Measurements from ENCODE around the gene MCUR1.

- no peak for TF ChIP-seq POLR2AphosphoS5 (IDR thresholded peaks at IDR 0.05; ENCODE audit: low read length)
- no peak for TF ChIP-seq POLR2A (IDR thresholded peaks at IDR 0.05; ENCODE audit: low read depth, low read length)
- TF ChIP-seq EZH2 (IDR thresholded peaks at IDR 0.05; ENCODE audit: borderline replicate concordance, control insufficient read depth, low read depth, low read length), result no peak
- TF ChIP-seq CTCF (IDR thresholded peaks at IDR 0.05 in 2 of 3, conservative IDR thresholded peaks at IDR 0.05 in 1 of 3; ENCODE audit: control insufficient read depth in 2 of 3, extremely low read depth in 1 of 3, insufficient read depth in 1 of 3, low read depth in 3 of 3, low read length in 3 of 3), result no peak
- no peak for TF ChIP-seq BCL3 (IDR thresholded peaks at IDR 0.05; ENCODE audit: borderline replicate concordance, insufficient read depth, low read depth, low read length, poor library complexity, severe bottlenecking)
- TF ChIP-seq TCF3 (IDR thresholded peaks at IDR 0.05; ENCODE audit: borderline replicate concordance, insufficient read depth, low read depth, low read length), result no peak
- TF ChIP-seq ATF3 (IDR thresholded peaks at IDR 0.05; ENCODE audit: borderline replicate concordance, extremely low read depth, low read depth, low read length), result no peak
Observed at GRCh38 chr6:13788820-13789219, 25.5 kb downstream of the MCUR1 start.

All from GM12878 (cell line).